ENCODE measurements around the gene DRAP1.

GRCh38 chr11:65885808-65886536, 33.3 kb upstream of the DRAP1 start:
- TF ChIP-seq TAF1 (IDR thresholded peaks at IDR 0.05; ENCODE audit: borderline replicate concordance, insufficient read depth, low read length) = no peak
- no peak for TF ChIP-seq REST (IDR thresholded peaks at IDR 0.05; ENCODE audit: insufficient read depth in 1 of 2, low read depth in 2 of 2, low read length in 2 of 2)
- no peak for TF ChIP-seq SIN3A (IDR thresholded peaks at IDR 0.05; ENCODE audit: borderline replicate concordance, insufficient read depth, low read length)
- no peak for TF ChIP-seq POLR2AphosphoS5 (IDR thresholded peaks at IDR 0.05; ENCODE audit: low read depth, low read length)
- no peak for TF ChIP-seq FOXP2 (optimal IDR thresholded peaks at IDR 0.05; ENCODE audit: borderline replicate concordance, extremely low read depth, extremely low read length, insufficient read depth)
